ENCODE results near the gene FLT4. TPM values are rescaled to one million over a fixed set of nuclear protein-coding genes. Genes with fewer than 3 reads are reported as not detected.

Gene FLT4
- polyA plus RNA-seq, 4 donors: 0.22 to 15.8 (median 3.0) TPM

DNA sequence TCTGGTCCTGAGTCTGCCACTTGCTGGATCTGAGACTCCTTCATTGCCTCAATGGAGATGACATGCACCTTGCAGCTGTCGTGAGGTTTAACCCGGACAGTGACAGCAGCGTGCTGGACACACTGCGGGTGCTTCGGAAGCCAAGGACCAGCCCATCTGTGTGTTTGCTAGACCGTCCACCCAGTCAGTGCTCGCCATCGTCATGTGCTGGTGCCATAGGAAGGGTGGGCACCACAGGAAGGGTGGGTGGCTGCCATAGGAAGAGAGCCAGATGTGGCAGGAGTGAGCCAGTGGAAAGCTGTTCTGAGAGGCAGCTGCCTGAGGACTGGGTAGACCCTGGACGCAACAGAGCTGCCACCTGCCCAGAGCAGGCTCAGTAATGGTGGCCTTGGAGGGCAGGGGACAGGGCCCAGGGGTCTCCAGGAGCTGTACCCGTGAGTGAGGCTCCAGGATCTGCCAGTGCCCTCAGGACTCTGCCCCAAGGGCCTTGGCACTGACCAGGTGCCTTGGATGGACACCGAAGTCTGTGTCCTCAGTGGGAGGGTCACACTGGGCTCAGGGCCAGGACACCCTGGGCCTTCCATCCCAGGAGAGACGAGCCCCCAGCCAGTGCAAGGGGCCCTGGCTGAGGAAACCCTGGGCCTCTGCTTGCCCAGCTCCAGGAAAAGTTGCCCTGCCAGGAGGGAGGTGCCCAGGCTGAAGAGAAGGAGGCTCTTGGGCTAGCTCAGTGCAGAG is 21.8 kb downstream of the FLT4 start:
- Histone ChIP-seq H3K27me3 (ENCODE audit: control insufficient read depth in 3 of 3, insufficient read depth in 3 of 3, low read length in 3 of 3) (no peaks in the 10 kb centered on the region), H3K36me3 (ENCODE audit: control insufficient read depth in 3 of 3, insufficient read depth in 2 of 3, low read depth in 1 of 3, low read length in 3 of 3) (no peaks in the 10 kb centered on the region), H3K27ac (ENCODE audit: low read depth in 1 of 3, low read length in 2 of 3) (no peak overlapping the region), H3K4me1 (ENCODE audit: control insufficient read depth in 3 of 3, insufficient read depth in 2 of 3, low read depth in 1 of 3, low read length in 2 of 3) (no peaks in the 10 kb centered on the region), H3K4me3 (ENCODE audit: low read depth in 1 of 3, low read length in 3 of 3) (no peak overlapping the region), H3K9me3 (ENCODE audit: control insufficient read depth in 2 of 2, insufficient read depth in 1 of 2, low read depth in 1 of 2, low read length in 1 of 2) (no peaks in the 10 kb centered on the region)
- DNase-seq (no peak), FAIRE-seq (no peak)
- 79 to 84% (median 81%) methylated on average over 12 of the region's 12 CpGs for WGBS, 3 donors

DNA sequence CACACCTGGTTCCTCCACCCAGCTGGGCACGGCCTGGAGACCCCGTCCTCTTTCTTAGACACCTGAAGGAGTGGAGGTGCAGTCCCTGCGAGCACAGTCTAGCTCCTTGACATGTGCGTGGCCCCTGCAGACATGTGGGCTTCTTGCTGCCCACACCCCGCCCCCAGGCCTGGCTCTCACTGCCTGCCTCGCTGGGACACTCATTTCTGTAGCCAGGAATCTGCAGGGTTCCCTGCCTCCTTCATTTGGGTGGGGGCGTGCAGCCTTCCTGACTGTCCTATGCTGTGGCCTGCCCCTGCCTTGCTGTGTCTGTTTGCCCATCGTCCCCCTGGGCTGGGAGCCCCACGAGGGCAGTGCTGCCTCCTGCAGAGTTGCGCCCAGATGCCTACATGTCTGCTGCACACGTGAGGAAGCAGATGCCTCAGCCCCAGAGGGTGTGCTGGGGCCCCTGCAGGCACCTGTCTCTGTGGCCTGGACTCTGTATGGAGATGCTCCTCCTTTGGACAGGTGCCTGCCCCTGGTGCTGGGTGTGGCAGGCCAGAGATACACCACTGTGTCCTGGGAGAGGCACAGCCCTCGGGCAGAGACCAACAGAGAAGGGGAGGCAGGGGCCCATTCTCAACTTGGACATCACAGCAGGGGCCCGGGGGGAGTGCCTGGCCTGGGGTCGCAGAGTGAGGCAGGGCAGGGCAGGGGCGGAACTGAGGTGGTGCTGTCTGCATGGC is 22.6 kb downstream of the FLT4 start:
- H3K4me1 ChIP-seq (ENCODE audit: control insufficient read depth in 3 of 3, insufficient read depth in 2 of 3, low read depth in 1 of 3, low read length in 2 of 3): no peaks in the 10 kb centered on the region
- no peak for FAIRE-seq

DNA sequence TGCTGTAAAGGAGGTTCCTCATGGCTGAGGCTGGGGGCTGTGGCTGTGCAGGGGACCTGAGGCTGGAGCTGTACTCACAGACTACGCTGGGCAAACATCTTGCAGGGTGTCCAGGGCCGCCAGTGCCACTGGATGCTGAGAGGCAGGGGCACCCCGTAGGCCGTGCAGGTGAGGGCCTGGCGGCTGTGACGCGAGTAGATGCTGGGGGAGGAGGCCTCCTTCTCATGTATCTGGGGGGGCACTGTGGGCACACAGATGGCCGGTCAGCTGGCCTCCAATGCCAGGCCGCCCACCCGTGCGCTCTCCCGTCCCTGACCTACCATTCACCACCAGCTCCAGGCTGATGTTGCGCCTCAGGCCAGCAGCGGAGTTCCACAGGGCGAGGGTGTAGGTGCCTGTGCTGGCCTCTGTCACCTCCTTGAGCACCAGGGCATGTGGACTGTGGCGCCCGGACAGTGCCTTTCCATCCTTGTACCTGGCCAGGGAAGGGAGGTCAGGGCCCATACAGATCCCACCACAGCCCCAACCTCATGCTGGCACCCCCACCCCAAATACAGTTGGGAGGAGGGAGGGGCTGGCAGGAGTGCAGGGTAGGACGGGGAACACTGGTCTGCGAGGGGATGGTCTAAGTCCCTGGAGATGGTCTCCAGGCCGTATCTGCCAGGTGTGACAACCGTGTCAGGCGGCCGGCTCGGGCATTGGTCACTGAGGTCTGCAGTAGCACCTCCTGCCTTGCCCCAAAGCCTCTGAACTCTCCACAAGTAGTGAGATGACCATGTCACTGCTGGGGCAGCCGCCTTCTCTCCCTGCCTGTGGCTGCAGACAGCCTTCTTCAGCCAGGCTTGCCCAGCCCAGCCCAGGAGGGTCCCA is 23.4 kb downstream of the FLT4 start:
- Histone ChIP-seq H3K4me3 (ENCODE audit: low read depth in 1 of 3, low read length in 3 of 3) (no peak overlapping the region), H3K9me3 (ENCODE audit: control insufficient read depth in 2 of 2, insufficient read depth in 1 of 2, low read depth in 1 of 2, low read length in 1 of 2) (no peaks in the 10 kb centered on the region), H3K27me3 (ENCODE audit: control insufficient read depth in 3 of 3, insufficient read depth in 3 of 3, low read length in 3 of 3) (no peaks in the 10 kb centered on the region), H3K27ac (ENCODE audit: low read depth in 1 of 3, low read length in 2 of 3) (no peak overlapping the region), H3K36me3 (ENCODE audit: control insufficient read depth in 3 of 3, insufficient read depth in 2 of 3, low read depth in 1 of 3, low read length in 3 of 3) (no peaks in the 10 kb centered on the region), H3K4me1 (ENCODE audit: control insufficient read depth in 3 of 3, insufficient read depth in 2 of 3, low read depth in 1 of 3, low read length in 2 of 3) (no peaks in the 10 kb centered on the region)
- DNase-seq (no peak), FAIRE-seq (no peak)
- WGBS, 3 donors: 76 to 83% (median 77%) methylated on average over 24 to 25 of the region's 25 CpGs

More for the DNA sequence above, 22.6 kb downstream of the FLT4 start:
- Histone ChIP-seq H3K9me3 (ENCODE audit: control insufficient read depth in 2 of 2, insufficient read depth in 1 of 2, low read depth in 1 of 2, low read length in 1 of 2) (no peaks in the 10 kb centered on the region), H3K4me3 (ENCODE audit: low read depth in 1 of 3, low read length in 3 of 3) (no peak overlapping the region), H3K27ac (ENCODE audit: low read depth in 1 of 3, low read length in 2 of 3) (no peak overlapping the region), H3K27me3 (ENCODE audit: control insufficient read depth in 3 of 3, insufficient read depth in 3 of 3, low read length in 3 of 3) (no peaks in the 10 kb centered on the region), H3K36me3 (ENCODE audit: control insufficient read depth in 3 of 3, insufficient read depth in 2 of 3, low read depth in 1 of 3, low read length in 3 of 3) (no peaks in the 10 kb centered on the region)
- WGBS, 3 donors: 54 to 71% (median 57%) methylated on average over 15 of the region's 15 CpGs
- no peak for DNase-seq

DNA sequence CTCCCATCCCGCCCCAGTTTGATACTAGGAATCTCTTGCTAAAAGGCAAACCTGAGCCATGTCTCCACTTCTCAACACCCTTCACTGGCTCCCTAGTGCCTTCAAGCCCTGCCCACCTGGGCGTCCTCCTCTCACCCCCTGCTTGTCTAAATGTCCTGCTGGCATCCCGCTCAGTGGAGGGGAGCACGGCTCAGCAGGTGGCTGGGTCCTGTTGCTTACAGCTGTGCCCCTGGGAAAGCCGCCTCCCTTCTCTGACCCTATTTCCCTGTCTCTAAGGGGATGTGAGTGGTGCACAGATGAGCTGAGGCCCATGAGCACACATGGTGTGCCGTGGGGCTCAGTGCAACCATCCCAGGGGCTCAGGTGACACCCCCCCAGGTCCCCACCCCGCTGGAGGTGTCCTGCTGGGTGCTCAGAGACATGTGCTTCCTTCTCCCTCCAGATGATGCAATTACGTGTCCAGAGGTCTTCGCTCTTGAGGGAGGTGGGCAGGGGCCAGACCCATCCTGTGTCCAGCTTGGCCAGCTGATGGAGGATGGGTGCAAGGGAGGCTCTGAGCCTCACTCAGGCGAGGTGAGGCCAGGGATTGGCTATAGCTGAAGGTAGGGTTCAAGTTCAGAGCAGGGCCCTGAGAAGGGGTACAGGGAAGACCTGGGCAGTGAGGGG is 24.1 kb downstream of the FLT4 start:
- Histone ChIP-seq H3K27me3 (ENCODE audit: control insufficient read depth in 3 of 3, insufficient read depth in 3 of 3, low read length in 3 of 3) (no peaks in the 10 kb centered on the region), H3K27ac (ENCODE audit: low read depth in 1 of 3, low read length in 2 of 3) (no peak overlapping the region), H3K4me1 (ENCODE audit: control insufficient read depth in 3 of 3, insufficient read depth in 2 of 3, low read depth in 1 of 3, low read length in 2 of 3) (no peaks in the 10 kb centered on the region), H3K9me3 (ENCODE audit: control insufficient read depth in 2 of 2, insufficient read depth in 1 of 2, low read depth in 1 of 2, low read length in 1 of 2) (no peaks in the 10 kb centered on the region), H3K36me3 (ENCODE audit: control insufficient read depth in 3 of 3, insufficient read depth in 2 of 3, low read depth in 1 of 3, low read length in 3 of 3) (no peaks in the 10 kb centered on the region), H3K4me3 (ENCODE audit: low read depth in 1 of 3, low read length in 3 of 3) (no peak overlapping the region)
- DNase-seq (no peak), FAIRE-seq (no peak)
- WGBS, 3 donors: 55 to 83% (median 63%) methylated on average over 10 of the region's 10 CpGs

DNA sequence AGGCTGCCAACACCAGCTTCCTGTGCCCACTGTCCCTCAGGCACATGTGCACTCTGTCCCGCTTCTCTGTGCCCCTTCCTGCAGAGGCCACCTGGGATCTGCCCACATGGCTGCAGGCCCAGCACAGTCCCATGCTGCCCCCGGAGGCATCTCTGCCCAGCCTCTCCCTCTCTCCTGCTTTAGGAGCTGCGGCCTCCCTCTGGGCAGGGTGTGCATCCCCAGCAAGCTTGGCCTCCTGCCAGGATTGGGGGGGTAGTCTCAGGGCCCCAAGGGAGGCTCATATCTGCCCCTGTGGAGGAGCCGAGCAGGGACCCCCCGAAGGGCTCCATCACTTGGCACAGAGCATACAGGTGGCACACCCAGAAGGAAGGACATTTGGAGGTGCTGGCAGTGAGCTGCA is 24.8 kb downstream of the FLT4 start:
- Histone ChIP-seq H3K4me1 (ENCODE audit: control insufficient read depth in 3 of 3, insufficient read depth in 2 of 3, low read depth in 1 of 3, low read length in 2 of 3) (no peaks in the 10 kb centered on the region), H3K27ac (ENCODE audit: low read depth in 1 of 3, low read length in 2 of 3) (no peak overlapping the region), H3K27me3 (ENCODE audit: control insufficient read depth in 3 of 3, insufficient read depth in 3 of 3, low read length in 3 of 3) (peaks cover 0 to 4% (median 0%) of the 10 kb centered on the region in 3 donors), H3K36me3 (ENCODE audit: control insufficient read depth in 3 of 3, insufficient read depth in 2 of 3, low read depth in 1 of 3, low read length in 3 of 3) (no peaks in the 10 kb centered on the region), H3K4me3 (ENCODE audit: low read depth in 1 of 3, low read length in 3 of 3) (no peak overlapping the region), H3K9me3 (ENCODE audit: control insufficient read depth in 2 of 2, insufficient read depth in 1 of 2, low read depth in 1 of 2, low read length in 1 of 2) (no peaks in the 10 kb centered on the region)
- DNase-seq (no peak), FAIRE-seq (no peak)
- WGBS, 3 donors: 42 to 59% (median 45%) methylated on average over 5 of the region's 5 CpGs

DNA sequence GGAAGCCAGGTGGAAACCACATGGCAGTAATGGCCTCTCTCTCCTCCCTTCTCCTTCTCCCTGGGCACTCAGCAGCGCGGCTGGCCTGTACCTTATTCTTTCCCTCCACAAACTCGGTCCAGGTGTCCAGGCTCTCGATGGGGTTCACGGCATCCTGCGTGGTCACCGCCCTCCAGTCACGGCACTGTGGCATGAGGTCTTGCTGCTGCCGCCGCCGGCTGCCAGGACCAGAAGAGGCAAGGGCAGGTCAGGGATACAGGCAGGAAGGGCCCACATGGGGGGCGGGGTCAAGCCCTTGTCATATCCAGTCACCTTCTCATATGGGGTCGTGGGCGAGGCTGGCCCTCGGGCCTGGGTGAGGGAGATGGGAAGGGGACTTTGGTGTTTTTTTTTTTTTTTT is 25.6 kb downstream of the FLT4 start:
- H3K9me3 ChIP-seq (ENCODE audit: control insufficient read depth in 2 of 2, insufficient read depth in 1 of 2, low read depth in 1 of 2, low read length in 1 of 2): no peaks in the 10 kb centered on the region
- H3K27me3 ChIP-seq (ENCODE audit: control insufficient read depth in 3 of 3, insufficient read depth in 3 of 3, low read length in 3 of 3): peaks cover 0 to 7% (median 5%) of the 10 kb centered on the region in 3 donors
- no peaks in the 10 kb centered on the region for H3K36me3 ChIP-seq (ENCODE audit: control insufficient read depth in 3 of 3, insufficient read depth in 2 of 3, low read depth in 1 of 3, low read length in 3 of 3)
- H3K4me1 ChIP-seq (ENCODE audit: control insufficient read depth in 3 of 3, insufficient read depth in 2 of 3, low read depth in 1 of 3, low read length in 2 of 3): no peaks in the 10 kb centered on the region
- WGBS, 3 donors: 86 to 90% (median 88%) methylated on average over 14 to 15 of the region's 15 CpGs
- no peak overlapping the region for H3K4me3 ChIP-seq (ENCODE audit: low read depth in 1 of 3, low read length in 3 of 3)
- DNase-seq (no peak), FAIRE-seq (no peak)
- no peak overlapping the region for H3K27ac ChIP-seq (ENCODE audit: low read depth in 1 of 3, low read length in 2 of 3)

DNA sequence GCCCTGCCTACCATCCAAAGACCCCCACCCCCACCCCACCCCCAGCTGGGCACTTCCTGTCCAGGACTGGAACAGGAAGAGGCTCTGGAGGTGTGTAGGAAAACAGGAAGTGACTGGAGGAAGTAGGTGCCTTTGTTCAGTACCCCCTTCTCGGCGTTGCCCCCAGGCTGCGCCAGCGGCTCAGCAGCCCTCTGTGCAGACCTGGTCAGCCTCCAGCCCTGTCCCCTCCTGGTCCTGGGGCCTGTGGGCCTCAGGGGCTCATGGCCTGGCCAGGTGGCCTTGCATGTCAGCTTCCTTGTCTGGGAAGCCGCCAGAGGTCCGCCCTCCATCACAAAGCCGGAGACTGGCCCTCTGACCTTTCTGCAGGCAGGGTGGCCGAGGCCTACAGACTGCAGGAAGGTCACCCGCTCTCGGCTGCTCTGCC is 26.0 kb downstream of the FLT4 start:
- no peak for DNase-seq

DNA sequence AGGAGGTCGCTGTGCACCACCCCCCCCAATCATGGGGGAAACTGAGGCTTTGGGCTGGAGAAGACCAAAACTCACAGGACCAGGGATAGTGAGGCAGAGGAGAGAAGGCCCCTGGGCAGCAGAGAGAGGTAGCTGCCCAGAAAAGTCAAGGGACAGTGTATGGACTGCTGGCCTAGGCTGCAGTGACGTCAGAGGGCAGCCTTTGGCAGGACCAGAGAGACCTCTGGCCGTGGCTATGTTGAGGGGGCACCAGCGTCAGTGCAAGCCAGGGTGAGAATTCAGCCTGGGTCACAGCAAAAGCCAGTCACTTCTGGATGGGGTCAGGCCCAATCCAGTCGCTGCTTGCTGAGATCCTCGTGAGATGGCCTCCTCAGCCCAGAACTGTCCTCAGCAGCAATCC is 26.5 kb downstream of the FLT4 start:
- Histone ChIP-seq H3K36me3 (ENCODE audit: control insufficient read depth in 3 of 3, insufficient read depth in 2 of 3, low read depth in 1 of 3, low read length in 3 of 3) (no peaks in the 10 kb centered on the region), H3K4me1 (ENCODE audit: control insufficient read depth in 3 of 3, insufficient read depth in 2 of 3, low read depth in 1 of 3, low read length in 2 of 3) (no peaks in the 10 kb centered on the region), H3K9me3 (ENCODE audit: control insufficient read depth in 2 of 2, insufficient read depth in 1 of 2, low read depth in 1 of 2, low read length in 1 of 2) (no peaks in the 10 kb centered on the region), H3K27me3 (ENCODE audit: control insufficient read depth in 3 of 3, insufficient read depth in 3 of 3, low read length in 3 of 3) (peaks cover 0 to 12% (median 6%) of the 10 kb centered on the region in 3 donors), H3K27ac (ENCODE audit: low read depth in 1 of 3, low read length in 2 of 3) (peak overlapping the region in 1 of 3 donors; percentile 30), H3K4me3 (ENCODE audit: low read depth in 1 of 3, low read length in 3 of 3) (no peak overlapping the region)
- FAIRE-seq (no peak), DNase-seq (no peak)
- WGBS, 3 donors: 71 to 82% (median 72%) methylated on average over 6 of the region's 6 CpGs

More for the DNA sequence above, 26.0 kb downstream of the FLT4 start:
- no peaks in the 10 kb centered on the region for H3K9me3 ChIP-seq (ENCODE audit: control insufficient read depth in 2 of 2, insufficient read depth in 1 of 2, low read depth in 1 of 2, low read length in 1 of 2)
- FAIRE-seq: no peak
- H3K27ac ChIP-seq (ENCODE audit: low read depth in 1 of 3, low read length in 2 of 3): no peak overlapping the region
- peaks cover 0 to 10% (median 6%) of the 10 kb centered on the region in 3 donors for H3K27me3 ChIP-seq (ENCODE audit: control insufficient read depth in 3 of 3, insufficient read depth in 3 of 3, low read length in 3 of 3)
- WGBS, 3 donors: 80 to 83% (median 82%) methylated on average over 10 of the region's 10 CpGs
- no peaks in the 10 kb centered on the region for H3K36me3 ChIP-seq (ENCODE audit: control insufficient read depth in 3 of 3, insufficient read depth in 2 of 3, low read depth in 1 of 3, low read length in 3 of 3)
- H3K4me3 ChIP-seq (ENCODE audit: low read depth in 1 of 3, low read length in 3 of 3): no peak overlapping the region
- no peaks in the 10 kb centered on the region for H3K4me1 ChIP-seq (ENCODE audit: control insufficient read depth in 3 of 3, insufficient read depth in 2 of 3, low read depth in 1 of 3, low read length in 2 of 3)

Data from small intestine (tissue), 7 donors.